ENCODE measurements around the gene ADCY9.
"Not testable (repeated sequence)": the region's sequence is repeated elsewhere in the genome, so short reads cannot be mapped to it uniquely, and the experiment has no call there.

ADCY9 gene

GRCh38 chr16:3971261-3971660 is 145.0 kb downstream of the ADCY9 start:
- Histone ChIP-seq H3K9ac (ENCODE audit: low read depth, low read length) (no peak overlapping the region), H3K36me3 (ENCODE audit: control insufficient read depth, insufficient read depth, low read length) (no peaks in the 10 kb centered on the region), H3K9me3 (ENCODE audit: control insufficient read depth, insufficient read depth, low read length) (no peaks in the 10 kb centered on the region), H3K4me1 (ENCODE audit: control insufficient read depth, insufficient read depth, low read length) (no peaks in the 10 kb centered on the region), H3K4me3 (ENCODE audit: low read depth, low read length) (no peak overlapping the region), H3K27me3 (ENCODE audit: control insufficient read depth, insufficient read depth, low read length) (no peaks in the 10 kb centered on the region)

DNA sequence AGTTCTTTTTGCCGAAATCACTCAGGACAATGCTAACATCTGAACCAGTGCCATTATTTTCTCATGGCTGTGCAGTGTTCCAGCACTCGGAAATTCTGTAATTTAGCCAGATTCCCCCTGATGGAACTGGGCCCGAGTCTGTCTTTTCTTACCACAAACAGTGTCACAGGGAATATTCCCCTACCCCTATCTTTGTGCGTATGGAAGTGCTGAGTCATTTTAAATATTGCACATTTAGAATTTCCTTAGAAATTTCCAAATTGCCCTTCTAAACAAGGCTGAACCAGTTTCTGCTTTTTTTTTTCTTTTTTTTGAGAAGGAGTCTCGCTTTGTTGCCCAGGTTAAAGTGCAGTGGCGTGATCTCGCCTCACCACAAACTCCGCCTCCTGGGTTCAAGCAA is 147.7 kb downstream of the ADCY9 start:
- Histone ChIP-seq H3K36me3 (ENCODE audit: control insufficient read depth, insufficient read depth, low read length) (peaks cover 6% of the 10 kb centered on the region), H3K4me3 (ENCODE audit: low read depth, low read length) (no peak overlapping the region), H3K27me3 (ENCODE audit: control insufficient read depth, insufficient read depth, low read length) (no peaks in the 10 kb centered on the region), H3K4me1 (ENCODE audit: control insufficient read depth, insufficient read depth, low read length) (peaks cover 5% of the 10 kb centered on the region), H3K9me3 (ENCODE audit: control insufficient read depth, insufficient read depth, low read length) (no peaks in the 10 kb centered on the region), H3K9ac (ENCODE audit: low read depth, low read length) (no peak overlapping the region)

GRCh38 chr16:3966681-3967080 is 149.6 kb downstream of the ADCY9 start:
- peaks cover 9% of the 10 kb centered on the region for H3K4me1 ChIP-seq (ENCODE audit: control insufficient read depth, insufficient read depth, low read length)
- no peaks in the 10 kb centered on the region for H3K27me3 ChIP-seq (ENCODE audit: control insufficient read depth, insufficient read depth, low read length)
- no peak overlapping the region for H3K4me3 ChIP-seq (ENCODE audit: low read depth, low read length)
- H3K9me3 ChIP-seq (ENCODE audit: control insufficient read depth, insufficient read depth, low read length), result no peaks in the 10 kb centered on the region
- no peak overlapping the region for H3K9ac ChIP-seq (ENCODE audit: low read depth, low read length)
- H3K36me3 ChIP-seq (ENCODE audit: control insufficient read depth, insufficient read depth, low read length), result peaks cover 6% of the 10 kb centered on the region

DNA sequence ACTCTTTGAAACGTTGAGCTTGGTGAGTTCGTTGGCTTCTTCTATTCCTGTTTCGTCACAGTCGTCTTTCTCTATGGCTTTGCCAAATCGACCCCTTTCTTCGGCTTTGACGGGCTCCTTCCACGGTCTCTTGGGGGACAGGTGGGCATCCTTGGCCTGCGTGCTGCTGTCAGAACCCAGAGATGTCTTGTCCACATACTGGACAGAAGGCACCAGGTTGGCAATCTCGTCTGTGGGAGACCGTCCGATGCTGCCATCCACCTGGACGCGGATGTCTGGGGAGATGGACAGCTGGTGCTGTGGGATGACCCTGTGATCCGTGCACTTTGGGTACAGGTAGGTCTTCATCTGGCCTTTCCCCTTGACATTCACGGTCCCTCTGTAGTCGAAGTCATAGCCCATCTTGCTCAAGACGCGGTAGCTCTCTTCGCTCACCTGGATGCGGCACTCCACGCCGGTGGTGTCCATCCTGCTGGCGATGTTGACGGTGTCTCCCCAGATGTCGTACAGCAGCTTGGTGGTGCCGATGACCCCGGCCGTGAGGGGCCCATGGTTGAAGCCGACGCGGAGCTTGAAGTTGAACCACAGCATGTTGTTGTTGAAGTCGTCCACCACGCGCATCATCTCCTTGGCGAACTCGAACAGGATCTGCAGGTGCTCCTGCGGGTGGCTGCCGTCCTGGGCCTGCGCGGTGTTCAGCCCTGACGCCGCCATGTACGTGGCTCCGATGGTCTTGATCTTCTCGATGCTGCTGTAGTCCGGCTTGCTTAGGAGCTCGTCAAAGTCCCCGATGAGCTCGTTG is 150.3 kb downstream of the ADCY9 start:
- Histone ChIP-seq H3K9me3 (ENCODE audit: control insufficient read depth, insufficient read depth, low read length) (no peaks in the 10 kb centered on the region), H3K4me1 (ENCODE audit: control insufficient read depth, insufficient read depth, low read length) (peaks cover 9% of the 10 kb centered on the region), H3K36me3 (ENCODE audit: control insufficient read depth, insufficient read depth, low read length) (peaks cover 6% of the 10 kb centered on the region), H3K9ac (ENCODE audit: low read depth, low read length) (no peak overlapping the region), H3K4me3 (ENCODE audit: low read depth, low read length) (no peak overlapping the region), H3K27me3 (ENCODE audit: control insufficient read depth, insufficient read depth, low read length) (no peaks in the 10 kb centered on the region)

- no peaks in the 10 kb centered on the region for H3K9me3 ChIP-seq (ENCODE audit: control insufficient read depth, insufficient read depth, low read length)
- no peaks in the 10 kb centered on the region for H3K27me3 ChIP-seq (ENCODE audit: control insufficient read depth, insufficient read depth, low read length)
- H3K4me1 ChIP-seq (ENCODE audit: control insufficient read depth, insufficient read depth, low read length), result peaks cover 9% of the 10 kb centered on the region
- H3K4me3 ChIP-seq (ENCODE audit: low read depth, low read length), result no peak overlapping the region
- H3K9ac ChIP-seq (ENCODE audit: low read depth, low read length), result no peak overlapping the region
- peaks cover 6% of the 10 kb centered on the region for H3K36me3 ChIP-seq (ENCODE audit: control insufficient read depth, insufficient read depth, low read length)
Observed at GRCh38 chr16:3965306-3965705, 150.9 kb downstream of the ADCY9 start.

DNA sequence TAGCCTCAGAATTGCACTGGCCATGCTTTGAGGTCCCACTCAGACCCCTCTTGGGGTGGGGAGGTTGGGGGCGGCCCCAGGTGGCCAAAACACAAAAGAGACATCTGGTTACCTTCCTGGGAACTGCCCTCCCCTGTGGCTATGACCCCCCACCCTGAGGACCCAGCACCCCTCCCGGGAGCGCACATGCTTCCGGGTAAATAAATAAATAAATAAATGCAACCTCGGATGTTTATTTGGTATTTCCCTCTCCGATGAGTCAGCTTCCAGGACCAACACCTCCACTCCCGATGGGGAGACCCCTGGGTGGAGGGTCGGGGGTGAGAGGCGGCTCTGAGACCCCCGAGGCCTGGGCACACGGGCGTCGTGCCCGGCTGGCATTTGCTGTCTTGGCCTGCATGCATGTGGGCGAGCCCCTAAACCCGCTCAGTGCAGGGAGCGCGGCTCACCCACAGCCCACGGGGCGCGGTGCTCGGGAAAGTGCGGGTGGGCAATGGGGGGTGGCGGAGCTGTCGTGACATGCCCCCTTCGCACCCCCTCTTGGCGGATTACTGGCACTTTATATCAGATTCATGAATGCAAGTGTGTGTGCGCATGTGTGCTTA is 151.5 kb downstream of the ADCY9 start:
- Histone ChIP-seq H3K27me3 (ENCODE audit: control insufficient read depth, insufficient read depth, low read length) (no peaks in the 10 kb centered on the region), H3K36me3 (ENCODE audit: control insufficient read depth, insufficient read depth, low read length) (peaks cover 6% of the 10 kb centered on the region), H3K4me3 (ENCODE audit: low read depth, low read length) (no peak overlapping the region), H3K4me1 (ENCODE audit: control insufficient read depth, insufficient read depth, low read length) (peaks cover 9% of the 10 kb centered on the region), H3K9ac (ENCODE audit: low read depth, low read length) (no peak overlapping the region), H3K9me3 (ENCODE audit: control insufficient read depth, insufficient read depth, low read length) (no peaks in the 10 kb centered on the region)

DNA sequence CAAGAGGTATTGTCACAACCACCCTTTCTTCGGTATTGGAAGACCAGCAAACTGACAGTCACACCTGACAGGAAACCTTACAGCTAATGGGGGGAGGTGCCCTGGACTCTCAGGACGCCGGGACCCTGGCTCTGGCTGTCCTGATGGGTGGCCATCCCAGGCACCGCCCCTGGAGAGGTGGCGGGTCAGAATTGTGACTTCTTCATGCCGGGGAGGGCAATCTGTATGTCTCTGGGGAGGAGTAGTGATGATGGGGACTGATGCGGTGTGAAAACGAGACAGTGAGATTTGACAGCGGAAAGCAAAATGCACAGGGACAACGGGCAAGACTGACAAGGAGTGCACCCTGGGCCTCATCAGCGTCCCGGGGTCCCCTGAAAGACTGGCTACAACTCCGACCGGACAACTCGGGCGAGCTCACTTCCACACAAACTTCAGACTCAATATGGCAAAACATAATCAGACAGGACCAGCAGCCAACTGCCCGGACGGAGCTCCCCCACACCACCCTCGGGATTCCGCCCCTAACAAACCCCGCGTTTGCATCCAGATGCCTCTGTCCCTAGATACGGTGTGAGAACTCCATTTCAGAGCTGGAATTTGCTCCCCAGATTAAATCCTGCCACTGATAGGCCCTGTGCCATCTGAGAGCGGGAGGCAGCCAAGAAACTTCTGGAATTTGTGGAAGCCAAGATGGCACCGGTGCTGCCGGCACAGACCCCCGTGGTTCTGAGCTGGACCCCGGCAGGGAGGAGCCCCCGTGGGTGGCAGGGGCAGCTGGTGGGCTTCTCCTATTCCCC is 152.2 kb downstream of the ADCY9 start:
- no peaks in the 10 kb centered on the region for H3K9me3 ChIP-seq (ENCODE audit: control insufficient read depth, insufficient read depth, low read length)
- H3K9ac ChIP-seq (ENCODE audit: low read depth, low read length), result no peak overlapping the region
- H3K4me3 ChIP-seq (ENCODE audit: low read depth, low read length), result no peak overlapping the region
- H3K4me1 ChIP-seq (ENCODE audit: control insufficient read depth, insufficient read depth, low read length), result peaks cover 9% of the 10 kb centered on the region
- H3K36me3 ChIP-seq (ENCODE audit: control insufficient read depth, insufficient read depth, low read length), result peaks cover 6% of the 10 kb centered on the region
- H3K27me3 ChIP-seq (ENCODE audit: control insufficient read depth, insufficient read depth, low read length), result no peaks in the 10 kb centered on the region

DNA sequence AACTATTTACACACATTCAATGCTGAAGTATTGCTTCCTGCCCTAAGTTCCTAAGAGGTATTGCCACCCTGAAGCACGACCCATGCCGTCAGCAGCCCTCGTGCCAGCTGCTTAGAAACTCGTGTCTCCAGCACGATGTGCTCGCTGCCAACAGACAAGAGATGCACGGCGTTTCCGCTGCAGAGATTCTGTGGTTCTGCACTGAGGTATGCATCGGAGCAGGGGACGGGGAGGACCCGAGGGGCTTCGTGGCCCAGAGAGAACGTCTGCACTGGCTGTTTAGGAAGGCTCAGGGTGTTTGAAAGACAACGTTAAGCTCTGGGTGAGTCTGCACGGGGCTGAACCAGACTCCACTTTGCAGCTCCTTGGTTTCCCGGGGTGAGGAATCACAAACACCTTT is 153.0 kb downstream of the ADCY9 start:
- peaks cover 6% of the 10 kb centered on the region for H3K36me3 ChIP-seq (ENCODE audit: control insufficient read depth, insufficient read depth, low read length)
- peak overlapping the region; percentile 24 for H3K9ac ChIP-seq (ENCODE audit: low read depth, low read length)
- H3K27me3 ChIP-seq (ENCODE audit: control insufficient read depth, insufficient read depth, low read length), result no peaks in the 10 kb centered on the region
- H3K9me3 ChIP-seq (ENCODE audit: control insufficient read depth, insufficient read depth, low read length), result no peaks in the 10 kb centered on the region
- peaks cover 9% of the 10 kb centered on the region for H3K4me1 ChIP-seq (ENCODE audit: control insufficient read depth, insufficient read depth, low read length)
- no peak overlapping the region for H3K4me3 ChIP-seq (ENCODE audit: low read depth, low read length)

DNA sequence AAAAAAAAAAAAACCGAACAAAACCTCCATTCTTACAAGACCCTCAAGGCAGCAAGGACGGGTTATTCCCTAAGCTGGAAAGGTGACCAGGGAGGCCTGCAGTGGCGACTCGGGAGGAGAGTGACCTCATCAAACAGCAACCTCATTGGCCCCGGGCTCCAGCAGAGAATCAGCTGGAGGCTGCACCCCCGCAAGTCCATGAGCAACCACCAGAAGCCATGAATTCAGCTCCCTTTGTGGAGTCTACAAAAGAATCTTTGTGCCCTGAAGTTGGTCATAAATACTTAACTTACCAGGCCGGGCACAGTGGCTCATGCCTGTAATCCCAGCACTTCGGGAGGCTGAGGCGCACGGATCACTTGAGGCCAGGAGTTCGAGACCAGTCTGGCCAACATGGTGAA is 154.8 kb downstream of the ADCY9 start:
- no peak overlapping the region for H3K9ac ChIP-seq (ENCODE audit: low read depth, low read length)

GRCh38 chr16:3959926-3960590 is 156.2 kb downstream of the ADCY9 start:
- not testable (repeated sequence) for H3K36me3 ChIP-seq (ENCODE audit: control insufficient read depth, insufficient read depth, low read length); H3K4me3 ChIP-seq (ENCODE audit: low read depth, low read length); H3K9ac ChIP-seq (ENCODE audit: low read depth, low read length); H3K4me1 ChIP-seq (ENCODE audit: control insufficient read depth, insufficient read depth, low read length); H3K9me3 ChIP-seq (ENCODE audit: control insufficient read depth, insufficient read depth, low read length); H3K27me3 ChIP-seq (ENCODE audit: control insufficient read depth, insufficient read depth, low read length)

More for the DNA sequence above, 154.8 kb downstream of the ADCY9 start:
- Histone ChIP-seq H3K9me3 (ENCODE audit: control insufficient read depth, insufficient read depth, low read length) (no peaks in the 10 kb centered on the region), H3K27me3 (ENCODE audit: control insufficient read depth, insufficient read depth, low read length) (no peaks in the 10 kb centered on the region), H3K36me3 (ENCODE audit: control insufficient read depth, insufficient read depth, low read length) (peaks cover 6% of the 10 kb centered on the region), H3K4me3 (ENCODE audit: low read depth, low read length) (no peak overlapping the region), H3K4me1 (ENCODE audit: control insufficient read depth, insufficient read depth, low read length) (peaks cover 9% of the 10 kb centered on the region)

DNA sequence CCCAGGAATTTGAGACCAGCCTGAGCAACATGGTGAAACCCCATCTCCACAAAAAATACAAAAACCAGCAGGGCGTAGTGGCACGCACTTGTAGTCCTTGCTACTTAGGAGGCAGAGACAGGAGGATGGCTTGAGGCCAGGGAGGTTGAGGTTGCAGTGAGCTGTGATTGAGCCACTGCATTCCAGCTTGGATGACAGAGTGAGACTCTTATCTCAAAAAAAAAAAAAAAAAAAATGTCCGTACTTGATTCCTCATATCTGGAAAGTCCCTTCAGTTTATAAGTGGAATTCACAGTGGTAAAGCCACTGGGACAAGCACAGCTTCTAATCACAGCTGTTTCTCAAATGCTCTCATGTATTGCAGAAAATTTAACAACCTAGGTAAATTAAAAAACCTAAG is 157.1 kb downstream of the ADCY9 start:
- Histone ChIP-seq H3K4me1 (ENCODE audit: control insufficient read depth, insufficient read depth, low read length) (peaks cover 9% of the 10 kb centered on the region), H3K9me3 (ENCODE audit: control insufficient read depth, insufficient read depth, low read length) (no peaks in the 10 kb centered on the region), H3K27me3 (ENCODE audit: control insufficient read depth, insufficient read depth, low read length) (no peaks in the 10 kb centered on the region), H3K9ac (ENCODE audit: low read depth, low read length) (no peak overlapping the region), H3K4me3 (ENCODE audit: low read depth, low read length) (no peak overlapping the region), H3K36me3 (ENCODE audit: control insufficient read depth, insufficient read depth, low read length) (no peaks in the 10 kb centered on the region)

Measured in iPS-15b (cell line).